Thyroid gland (tissue), 4 donors: ENCODE data around the gene TMPRSS4.

ENCODE experiments used
- POLR2A ChIP-seq, 2 donors: fragments of 450-650 bp; IDR thresholded peaks; one replicate each; pipeline ENCODE4 v1.6.1; 2017; ENCODE audit warnings: antibody characterized with exemption in 2 of 2, mild to moderate bottlenecking in 2 of 2, moderate library complexity in 1 of 2
- TF ChIP-seq, protein P1 (sequence below), 6 experiments: fragments of 200-600 bp in 3 of 6; fragments of 450-650 bp in 3 of 6; sonication (generic) in 3 of 6; IDR thresholded peaks; one replicate each; pipeline ENCODE4 v1.5.1; 2016 to 2019; ENCODE audit warnings: antibody characterized with exemption in 6 of 6, mild to moderate bottlenecking in 2 of 6, inconsistent platforms in 1 of 6, moderate library complexity in 1 of 6

DNA sequence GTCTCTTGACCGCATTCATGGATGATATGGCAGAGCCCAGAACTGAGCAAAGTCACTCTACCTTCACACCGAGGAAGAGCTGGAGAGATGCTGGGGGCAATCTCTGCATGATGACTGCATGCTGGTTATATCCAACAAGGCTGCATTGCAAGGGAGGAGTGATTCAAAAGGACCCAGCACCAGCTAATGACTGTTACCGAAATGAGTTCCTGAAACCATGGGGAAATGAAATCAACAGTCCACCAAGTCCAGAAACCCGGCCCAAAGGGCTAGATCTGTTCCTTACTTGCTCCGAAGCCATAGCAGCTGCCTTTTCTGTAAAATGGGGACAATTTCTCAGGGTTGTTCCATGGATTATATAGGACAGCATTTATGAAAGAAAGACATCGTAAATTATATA is 11.1 kb downstream of the TMPRSS4 start:
- no peak for TF ChIP-seq POLR2A (IDR thresholded peaks at IDR 0.05)
- TF ChIP-seq, protein P1, sequence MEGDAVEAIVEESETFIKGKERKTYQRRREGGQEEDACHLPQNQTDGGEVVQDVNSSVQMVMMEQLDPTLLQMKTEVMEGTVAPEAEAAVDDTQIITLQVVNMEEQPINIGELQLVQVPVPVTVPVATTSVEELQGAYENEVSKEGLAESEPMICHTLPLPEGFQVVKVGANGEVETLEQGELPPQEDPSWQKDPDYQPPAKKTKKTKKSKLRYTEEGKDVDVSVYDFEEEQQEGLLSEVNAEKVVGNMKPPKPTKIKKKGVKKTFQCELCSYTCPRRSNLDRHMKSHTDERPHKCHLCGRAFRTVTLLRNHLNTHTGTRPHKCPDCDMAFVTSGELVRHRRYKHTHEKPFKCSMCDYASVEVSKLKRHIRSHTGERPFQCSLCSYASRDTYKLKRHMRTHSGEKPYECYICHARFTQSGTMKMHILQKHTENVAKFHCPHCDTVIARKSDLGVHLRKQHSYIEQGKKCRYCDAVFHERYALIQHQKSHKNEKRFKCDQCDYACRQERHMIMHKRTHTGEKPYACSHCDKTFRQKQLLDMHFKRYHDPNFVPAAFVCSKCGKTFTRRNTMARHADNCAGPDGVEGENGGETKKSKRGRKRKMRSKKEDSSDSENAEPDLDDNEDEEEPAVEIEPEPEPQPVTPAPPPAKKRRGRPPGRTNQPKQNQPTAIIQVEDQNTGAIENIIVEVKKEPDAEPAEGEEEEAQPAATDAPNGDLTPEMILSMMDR (IDR thresholded peaks at IDR 0.05): no peak
